Embryonic facial prominence (tissue), 1 donor: ENCODE data around the gene ARL6IP4.
"Not testable (repeated sequence)": the region's sequence is repeated elsewhere in the genome, so short reads cannot be mapped to it uniquely, and the experiment has no call there.

ENCODE experiments used
- DNase-seq: peaks from one replicate; pipeline ENCODE4 v3.0.0-alpha.2; 2016; ENCODE audit errors: extremely low spot score

The ARL6IP4 gene

DNA sequence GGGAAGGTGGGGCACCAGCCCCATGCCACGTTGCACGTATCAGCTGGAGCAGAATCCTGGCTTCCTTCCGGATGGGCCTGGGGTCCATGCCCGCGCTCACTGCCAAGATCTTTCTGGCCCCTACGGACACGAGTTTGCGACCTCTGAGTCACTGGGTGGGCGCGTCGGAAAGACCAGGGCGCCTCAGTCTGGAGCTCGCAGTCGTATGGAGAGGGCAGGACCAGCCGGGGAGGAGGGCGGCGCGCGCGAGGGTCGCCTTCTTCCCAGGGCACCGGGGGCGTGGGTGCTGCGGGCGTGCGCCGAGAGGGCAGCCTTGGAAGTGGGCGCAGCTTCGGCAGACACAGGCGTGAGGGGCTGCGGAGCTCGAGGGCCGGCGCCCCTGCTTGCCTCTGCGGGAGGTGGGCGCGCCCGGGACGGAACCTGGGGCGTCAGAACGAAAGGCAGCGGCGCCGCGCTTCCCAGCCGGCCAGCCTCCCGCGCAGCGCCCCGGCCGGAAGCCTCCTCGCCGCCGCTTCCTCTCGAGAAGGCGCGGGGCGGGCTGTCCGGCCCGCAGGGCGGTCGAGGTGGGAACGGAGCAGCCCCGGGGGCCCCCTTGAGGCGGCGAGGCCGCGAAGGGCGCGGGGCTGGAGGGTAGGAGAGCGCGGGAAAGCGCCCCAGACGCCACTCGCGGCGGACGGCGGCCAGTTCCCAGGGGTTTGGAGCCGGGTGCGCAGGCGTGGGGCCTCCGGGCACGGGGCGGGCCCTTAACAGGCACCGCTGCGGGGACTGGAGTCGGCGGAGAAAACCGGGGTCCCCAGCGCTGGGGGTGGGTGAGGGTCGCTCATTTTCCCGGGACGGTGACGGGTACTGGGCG is at the start of gene ARL6IP4:
TSS of gene ARL6IP4 (plus strand) at position 499 of the 853 bp plus-strand sequence. CDS start 459 bp downstream, outside the sequence.
- DNase-seq = no peak

- DNase-seq = no peak
These were observed 48.3 kb upstream of the ARL6IP4 start for GRCh38 chr12:122932207-122932606.

DNA sequence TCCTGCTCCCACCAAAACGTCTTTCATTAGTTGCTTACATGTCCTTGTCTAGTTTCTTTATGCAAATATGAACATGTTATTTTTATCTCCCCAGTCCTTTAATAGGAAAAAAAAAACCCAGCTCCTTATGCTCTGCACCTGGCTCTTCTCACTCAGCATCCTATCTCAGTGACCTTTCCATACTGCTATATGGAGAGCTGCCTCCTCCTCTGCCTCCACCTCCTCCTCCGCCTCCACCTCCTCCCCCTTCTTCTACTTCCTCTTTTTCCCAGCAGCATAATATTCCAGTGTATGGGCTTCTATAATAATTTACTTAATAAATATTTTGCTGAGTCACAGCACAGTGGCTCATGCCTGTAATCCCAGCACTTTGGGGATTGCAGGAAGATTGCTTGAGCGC is 45.8 kb upstream of the ARL6IP4 start:
- DNase-seq = no peak

- no peak for DNase-seq
These were observed 45.2 kb upstream of the ARL6IP4 start for GRCh38 chr12:122935318-122935717.

DNA sequence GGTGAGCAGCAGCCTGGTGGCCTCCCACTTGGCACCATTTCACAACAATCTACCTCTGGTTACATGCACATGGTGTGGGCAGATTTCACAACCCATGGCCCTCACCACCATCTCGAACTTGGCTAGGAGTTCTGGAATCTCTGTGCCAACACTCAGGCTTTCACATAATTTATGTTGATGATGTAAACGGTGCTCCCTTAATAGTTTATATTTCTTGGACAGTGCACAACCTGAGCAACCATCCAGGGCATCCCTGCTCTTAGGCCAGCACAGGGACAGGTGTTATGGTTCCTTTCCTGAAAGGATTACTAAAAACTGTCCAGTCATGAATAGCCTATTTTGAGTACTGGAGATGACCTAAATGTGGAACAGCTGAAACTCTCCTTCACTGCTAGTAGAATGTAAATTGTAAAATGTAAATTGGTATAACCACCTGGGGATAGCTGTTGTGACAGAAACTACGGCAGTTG is 42.8 kb upstream of the ARL6IP4 start:
- DNase-seq = no peak

DNA sequence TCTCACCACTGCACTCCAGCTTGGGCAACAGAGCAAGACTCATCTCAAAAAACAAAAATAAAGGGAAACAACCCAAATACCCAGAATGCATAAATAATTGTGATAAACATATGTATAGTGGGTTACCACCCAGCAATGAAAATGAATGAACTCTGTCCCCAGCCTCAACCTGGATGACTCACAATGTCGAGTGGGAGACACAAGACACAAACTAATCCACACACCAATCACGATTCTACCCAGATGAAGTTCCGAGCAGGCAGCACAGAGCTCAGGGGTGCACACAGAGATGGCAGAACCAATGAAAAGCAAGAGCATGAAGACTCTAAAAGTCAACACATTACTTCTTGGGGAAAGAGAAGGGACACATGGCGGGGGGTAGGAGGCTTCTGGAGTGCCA is 41.4 kb upstream of the ARL6IP4 start:
- DNase-seq = no peak

GRCh38 chr12:122941351-122941750 is 39.1 kb upstream of the ARL6IP4 start:
- not testable (repeated sequence) for DNase-seq

GRCh38 chr12:122942637-122943036 is 37.8 kb upstream of the ARL6IP4 start:
- DNase-seq = no peak

- DNase-seq = no peak
These were observed 37.3 kb upstream of the ARL6IP4 start for GRCh38 chr12:122943196-122943595.

GRCh38 chr12:122944605-122945592 is 35.6 kb upstream of the ARL6IP4 start:
- no peak for DNase-seq

DNA sequence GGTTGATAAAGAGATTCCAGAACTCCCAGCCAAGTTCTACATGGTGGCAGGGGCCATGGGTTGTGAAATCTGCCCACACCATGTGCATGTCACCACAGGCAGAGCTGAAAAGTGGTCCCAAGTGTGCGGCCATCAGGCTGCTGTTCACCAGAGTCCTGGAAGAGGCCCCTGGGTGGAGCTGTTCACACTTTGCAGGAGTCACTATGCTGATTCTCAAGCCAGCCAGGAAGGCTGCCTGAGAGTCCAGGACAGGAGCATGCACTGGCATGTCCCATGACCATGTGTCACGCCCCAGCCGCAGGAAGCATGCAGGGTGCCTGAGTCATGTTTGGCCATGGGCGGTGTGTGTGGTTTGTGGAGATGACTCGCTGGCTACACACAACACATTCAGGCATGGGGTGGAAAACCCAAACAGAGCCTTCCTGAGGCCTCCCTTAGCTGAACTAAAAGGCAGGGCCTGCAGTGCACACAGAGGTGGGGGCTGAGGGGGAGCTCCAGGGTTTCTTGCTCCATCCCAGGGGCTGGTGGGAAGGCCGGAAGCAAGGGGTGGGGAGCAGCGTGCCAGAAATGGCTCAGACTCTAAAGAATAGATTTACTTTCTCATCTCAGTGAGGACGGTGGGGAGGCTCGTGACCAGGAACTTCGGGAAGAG is 33.7 kb upstream of the ARL6IP4 start:
- no peak for DNase-seq

- DNase-seq = no peak
These were observed 33.1 kb upstream of the ARL6IP4 start for GRCh38 chr12:122947352-122947792.

GRCh38 chr12:122948605-122949004 is 31.9 kb upstream of the ARL6IP4 start:
- DNase-seq = no peak

DNA sequence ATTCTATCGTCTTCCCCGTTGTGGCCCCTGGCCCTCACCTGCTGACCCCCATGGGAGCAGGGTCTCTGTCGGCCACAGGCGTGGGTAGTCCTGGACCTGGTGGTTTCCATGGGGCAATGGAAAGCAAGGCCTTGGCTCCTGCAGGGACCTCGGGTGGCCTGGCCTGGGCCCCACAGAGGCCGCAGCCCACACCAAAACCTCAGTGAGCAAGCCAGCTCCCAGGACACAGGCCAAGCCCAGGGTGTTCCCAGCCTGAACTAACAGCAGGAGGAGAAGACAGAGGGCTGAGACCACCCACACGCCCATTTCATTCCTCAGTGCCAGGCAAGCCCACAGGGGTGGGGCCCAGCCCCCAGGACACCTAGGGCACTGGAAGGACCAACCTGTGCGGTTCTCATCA is 31.1 kb upstream of the ARL6IP4 start:
- no peak for DNase-seq

GRCh38 chr12:122949816-122950675 is 30.4 kb upstream of the ARL6IP4 start:
- no peak for DNase-seq

- no peak for DNase-seq
These were observed 29.1 kb upstream of the ARL6IP4 start for GRCh38 chr12:122951406-122951805.

GRCh38 chr12:122951979-122952892 is 28.2 kb upstream of the ARL6IP4 start:
- DNase-seq = no peak

DNA sequence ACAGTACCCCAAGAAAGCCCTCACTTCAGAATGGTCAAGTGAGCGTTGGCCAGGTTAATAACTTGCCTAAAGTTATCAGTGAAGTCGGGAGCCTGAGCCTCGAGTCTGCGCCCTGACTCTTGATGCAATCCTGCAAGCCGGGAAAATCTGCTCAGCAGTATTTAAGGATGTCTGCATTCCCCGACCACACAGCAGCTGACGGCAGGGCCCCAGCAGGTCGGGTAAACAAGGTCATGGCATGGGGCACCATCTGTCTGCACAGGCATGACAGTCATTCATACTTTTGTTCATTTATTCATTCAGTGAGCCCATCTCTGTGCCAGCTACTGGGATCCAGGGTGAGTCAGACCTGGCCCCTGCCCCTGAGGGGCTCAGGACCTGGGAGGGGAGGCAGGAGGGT is 25.3 kb upstream of the ARL6IP4 start:
- DNase-seq = no peak

- DNase-seq = no peak
These were observed 24.4 kb upstream of the ARL6IP4 start for GRCh38 chr12:122956035-122956434.
